ENCODE data around the gene SERF2.
"Not testable (repeated sequence)": the region's sequence is repeated elsewhere in the genome, so short reads cannot be mapped to it uniquely, and the experiment has no call there.

Gene SERF2

DNA sequence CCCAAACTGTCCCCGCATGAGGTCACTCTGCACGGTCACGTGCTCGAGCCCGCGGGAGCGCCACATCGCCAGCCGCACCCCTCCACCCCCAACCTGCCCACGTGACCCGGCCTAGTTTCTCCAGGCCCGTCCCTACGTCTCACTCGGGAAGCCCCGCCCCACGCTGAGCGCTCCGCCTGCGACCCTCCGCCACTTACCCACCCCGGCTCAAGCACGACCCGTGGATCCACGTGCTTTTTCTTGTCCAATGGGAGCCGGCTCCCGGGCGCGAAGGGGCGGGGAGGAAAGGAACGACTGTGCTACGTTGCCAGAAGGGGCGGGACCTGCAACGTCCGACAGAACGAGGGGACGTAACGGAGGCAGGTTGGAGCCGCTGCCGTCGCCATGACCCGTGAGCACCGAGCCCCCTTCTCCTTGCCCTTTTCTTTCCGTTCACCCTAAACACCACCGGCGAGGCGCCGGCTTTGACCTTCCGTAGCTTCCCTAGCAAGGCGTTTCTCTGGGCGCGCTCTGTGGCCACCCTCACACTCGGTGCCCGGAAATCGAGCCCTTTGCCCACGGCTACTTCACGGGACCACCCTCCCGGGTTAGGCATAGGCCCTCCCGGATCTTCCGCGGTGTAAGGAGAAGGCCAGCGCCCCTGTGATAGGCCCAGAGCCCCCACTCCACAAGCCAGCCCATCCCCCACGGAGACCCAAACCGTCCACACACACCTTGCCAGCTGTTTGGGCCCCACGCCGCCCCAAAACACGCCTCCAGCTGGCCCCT is at the start of gene SERF2:
Gene SERF2, plus strand, starts transcription at position 328 of the 768 bp plus-strand sequence. Its CDS starts 57 bp downstream, at position 385.
- DNase-seq (ENCODE audit: low read depth): peak; percentile 99
- peak within 1 kb of the TSS; percentile 99 for H3K4me3 ChIP-seq (ENCODE audit: low read depth, low read length)

- peak within 1 kb of the TSS; percentile 78 for H3K4me3 ChIP-seq (ENCODE audit: low read depth, low read length)
- DNase-seq (ENCODE audit: low read depth): peak; percentile 69
Observed at GRCh38 chr15:43746245-43746902, 45.7 kb upstream of the SERF2 start, which contains the start of gene PDIA3. Gene PDIA3, plus strand, starts transcription at chr15:43746438. Its CDS starts 102 bp downstream, at chr15:43746540.

- peak overlapping the region; percentile 78 for H3K4me3 ChIP-seq (ENCODE audit: low read depth, low read length)
- not testable (repeated sequence) for DNase-seq (ENCODE audit: low read depth)
Observed at GRCh38 chr15:43746903-43747309, 45.2 kb upstream of the SERF2 start.

GRCh38 chr15:43748376-43748775 is 43.7 kb upstream of the SERF2 start:
- peak overlapping the region; percentile 78 for H3K4me3 ChIP-seq (ENCODE audit: low read depth, low read length)
- DNase-seq (ENCODE audit: low read depth): no peak

- no peak overlapping the region for H3K4me3 ChIP-seq (ENCODE audit: low read depth, low read length)
- DNase-seq (ENCODE audit: low read depth): no peak
Observed at GRCh38 chr15:43749690-43750345, 42.3 kb upstream of the SERF2 start.

DNA sequence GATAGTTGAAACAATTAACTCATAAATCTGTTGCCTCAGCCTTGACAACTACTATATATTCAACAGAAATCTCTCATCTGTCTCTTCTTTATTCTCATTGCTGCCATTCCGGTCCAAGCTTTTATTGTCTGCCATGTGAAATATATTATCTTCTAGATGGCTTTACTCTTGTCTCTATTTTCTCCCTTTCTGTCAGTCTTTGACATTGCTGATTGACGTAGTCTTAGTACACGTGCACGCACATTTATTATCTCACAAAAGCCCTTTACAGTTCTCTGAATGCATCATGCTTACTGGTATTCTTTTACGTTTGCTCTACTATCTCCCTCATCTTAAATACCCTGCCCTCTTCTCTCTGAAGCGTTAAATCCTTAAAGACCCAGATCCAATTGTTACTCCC is 40.2 kb upstream of the SERF2 start:
- no peak overlapping the region for H3K4me3 ChIP-seq (ENCODE audit: low read depth, low read length)
- no peak for DNase-seq (ENCODE audit: low read depth)

- H3K4me3 ChIP-seq (ENCODE audit: low read depth, low read length): no peak overlapping the region
- no peak for DNase-seq (ENCODE audit: low read depth)
Observed at GRCh38 chr15:43762824-43763223, 29.3 kb upstream of the SERF2 start.

DNA sequence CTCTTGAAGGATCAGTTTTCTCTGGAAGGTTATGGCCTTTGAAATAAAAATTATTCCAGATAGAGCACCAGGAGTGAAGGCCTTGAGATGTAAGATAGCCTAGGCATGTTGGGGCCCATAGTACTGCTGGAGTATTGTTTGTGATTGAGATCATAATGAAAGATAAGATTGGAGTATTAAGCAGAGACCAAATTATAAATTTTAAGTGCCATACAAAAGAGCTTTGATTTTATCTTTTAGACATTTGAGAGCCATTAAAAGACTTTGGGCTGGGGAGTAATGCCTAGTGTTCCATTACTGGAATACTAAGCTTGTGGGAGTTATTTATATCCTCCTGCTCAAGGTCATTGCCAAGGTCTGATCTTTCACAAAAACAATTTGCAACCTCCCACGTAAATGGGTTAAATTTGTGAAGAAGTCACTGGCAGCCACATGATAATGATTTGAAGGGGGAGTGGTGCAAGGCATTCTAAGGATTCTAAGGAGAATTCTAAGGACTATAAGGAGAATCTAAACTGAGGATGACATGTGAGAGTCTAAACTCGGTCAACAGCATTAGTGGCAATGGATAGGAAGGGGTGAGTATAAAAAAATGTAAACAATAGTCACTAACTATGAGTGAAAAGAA is 28.2 kb upstream of the SERF2 start:
- no peak overlapping the region for H3K4me3 ChIP-seq (ENCODE audit: low read depth, low read length)
- no peak for DNase-seq (ENCODE audit: low read depth)

- H3K4me3 ChIP-seq (ENCODE audit: low read depth, low read length): no peak overlapping the region
- no peak for DNase-seq (ENCODE audit: low read depth)
Observed at GRCh38 chr15:43769584-43770228, 22.4 kb upstream of the SERF2 start.

DNA sequence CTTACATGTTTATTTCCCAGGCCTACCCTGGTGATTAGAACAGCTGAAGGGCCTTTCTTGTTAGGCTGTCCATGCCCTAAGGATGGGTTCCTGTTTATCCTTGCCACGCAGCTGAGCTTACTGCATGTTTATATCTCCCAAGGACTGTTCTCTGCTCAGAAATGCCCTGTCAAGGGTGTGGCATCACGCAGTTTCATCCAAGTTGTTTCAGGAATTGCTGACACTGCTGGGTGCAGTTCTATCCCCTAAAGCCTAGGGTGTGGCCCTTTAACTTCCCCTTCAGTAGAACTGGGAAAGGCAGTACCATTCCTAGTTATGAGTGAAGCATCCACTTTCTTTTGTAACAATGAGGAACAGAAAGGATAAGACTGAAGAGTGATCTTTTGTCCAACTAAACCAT is 20.3 kb upstream of the SERF2 start:
- H3K4me3 ChIP-seq (ENCODE audit: low read depth, low read length): no peak overlapping the region
- no peak for DNase-seq (ENCODE audit: low read depth)

- no peak for DNase-seq (ENCODE audit: low read depth)
- no peak overlapping the region for H3K4me3 ChIP-seq (ENCODE audit: low read depth, low read length)
Observed at GRCh38 chr15:43772624-43773023, 19.5 kb upstream of the SERF2 start.

- H3K4me3 ChIP-seq (ENCODE audit: low read depth, low read length): no peak overlapping the region
Observed at GRCh38 chr15:43774062-43774461, 18.1 kb upstream of the SERF2 start.

DNA sequence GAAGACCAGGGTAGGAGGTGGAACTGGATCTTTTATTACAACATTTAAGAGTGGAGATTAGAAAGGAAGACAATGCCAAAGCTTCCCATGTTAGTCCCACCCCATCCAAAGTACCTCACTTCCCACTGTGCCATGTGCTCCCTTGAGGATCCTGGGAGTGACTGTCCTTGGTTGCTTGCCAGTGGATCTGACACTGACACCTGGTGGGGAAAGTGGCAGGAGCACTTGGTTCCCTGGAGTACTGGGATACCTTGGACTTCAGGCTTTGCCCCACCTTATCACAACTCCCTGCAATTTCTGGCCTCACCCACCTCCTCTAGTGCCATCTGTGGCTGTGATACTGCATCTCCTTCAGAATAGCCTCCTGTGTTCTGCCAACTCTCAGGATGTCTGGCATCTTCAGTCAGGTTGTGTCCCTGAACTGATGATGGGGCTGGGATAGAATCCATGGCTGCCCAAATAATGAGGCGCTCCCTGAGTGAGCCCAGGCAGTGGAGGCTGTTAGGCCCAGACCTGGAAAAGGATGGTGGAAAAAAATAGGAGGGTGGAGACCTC is 16.6 kb upstream of the SERF2 start:
- H3K4me3 ChIP-seq (ENCODE audit: low read depth, low read length): no peak overlapping the region
- DNase-seq (ENCODE audit: low read depth): no peak

More at GRCh38 chr15:43774062-43774461, 18.1 kb upstream of the SERF2 start:
- DNase-seq (ENCODE audit: low read depth): no peak

DNA sequence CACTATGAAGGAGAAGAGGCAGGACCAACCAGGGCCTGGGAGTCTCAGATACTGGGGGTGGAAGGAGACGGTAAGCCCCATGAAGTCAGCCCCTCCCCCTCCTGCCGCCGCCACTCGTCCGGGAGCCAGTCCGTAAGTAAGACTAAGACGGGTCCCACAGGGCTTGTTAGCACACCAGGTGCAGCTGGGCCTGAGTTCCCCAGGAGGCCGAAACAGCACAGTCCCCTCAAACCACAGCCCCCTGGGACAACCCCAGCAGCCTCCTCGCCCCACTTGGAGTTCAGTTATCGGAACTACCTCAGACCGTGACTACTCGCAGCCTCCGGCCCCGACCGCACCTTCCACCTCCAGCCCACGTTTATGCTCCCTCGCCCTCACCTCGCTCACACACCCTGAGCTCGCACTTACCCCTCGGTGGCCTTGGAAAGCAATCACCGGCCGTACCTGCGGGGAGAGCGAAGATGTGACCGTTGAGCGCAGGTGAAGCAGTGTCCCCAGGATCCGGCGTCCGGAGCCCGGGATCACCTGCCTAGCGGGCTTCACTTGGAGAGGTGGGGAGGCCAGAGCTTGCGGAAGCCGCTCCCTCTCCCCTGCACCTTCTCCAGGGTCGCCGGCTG is 15.9 kb upstream of the SERF2 start:
- no peak for DNase-seq (ENCODE audit: low read depth)
- H3K4me3 ChIP-seq (ENCODE audit: low read depth, low read length): peak overlapping the region; percentile 56

GRCh38 chr15:43776718-43777266 is 15.3 kb upstream of the SERF2 start, which contains the start of gene ELL3:
Gene ELL3, minus strand, starts transcription at chr15:43776966. Its CDS starts 65 bp downstream, at chr15:43776901.
- H3K4me3 ChIP-seq (ENCODE audit: low read depth, low read length): peak within 1 kb of the TSS; percentile 56
- no peak for DNase-seq (ENCODE audit: low read depth)

DNA sequence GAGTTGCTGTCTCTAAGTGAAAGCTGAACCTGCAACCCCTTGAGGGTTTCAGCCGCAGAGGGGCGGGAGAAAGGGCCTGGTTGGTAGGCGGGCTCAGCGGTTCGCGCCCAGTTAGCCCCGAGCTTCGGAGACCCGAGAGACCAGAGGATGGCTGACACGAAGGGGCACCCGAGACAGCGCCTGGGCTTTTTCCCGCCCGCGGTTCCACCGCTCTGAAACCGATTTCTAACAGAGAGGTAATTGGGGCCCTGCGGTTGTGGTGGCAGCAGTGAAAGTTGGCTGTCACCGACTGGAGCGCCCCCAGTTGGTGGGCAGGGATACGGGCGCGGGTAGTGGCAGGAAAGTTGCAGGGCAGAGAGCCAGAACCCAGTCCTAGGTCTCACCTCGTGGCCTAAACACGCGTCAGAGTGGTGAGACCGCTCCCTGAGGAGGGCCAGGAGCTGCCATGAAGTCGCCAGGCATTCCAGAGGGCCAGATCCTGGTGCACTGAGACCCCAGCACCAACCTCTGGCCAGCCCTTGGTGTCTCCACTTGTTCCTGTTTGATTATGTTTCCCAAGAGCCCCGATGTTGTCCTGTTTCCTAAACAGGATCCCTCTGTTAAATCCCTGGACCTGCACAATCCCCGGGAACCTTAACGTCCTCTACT is 14.7 kb upstream of the SERF2 start:
- no peak for DNase-seq (ENCODE audit: low read depth)
- peak overlapping the region; percentile 56 for H3K4me3 ChIP-seq (ENCODE audit: low read depth, low read length)

DNA sequence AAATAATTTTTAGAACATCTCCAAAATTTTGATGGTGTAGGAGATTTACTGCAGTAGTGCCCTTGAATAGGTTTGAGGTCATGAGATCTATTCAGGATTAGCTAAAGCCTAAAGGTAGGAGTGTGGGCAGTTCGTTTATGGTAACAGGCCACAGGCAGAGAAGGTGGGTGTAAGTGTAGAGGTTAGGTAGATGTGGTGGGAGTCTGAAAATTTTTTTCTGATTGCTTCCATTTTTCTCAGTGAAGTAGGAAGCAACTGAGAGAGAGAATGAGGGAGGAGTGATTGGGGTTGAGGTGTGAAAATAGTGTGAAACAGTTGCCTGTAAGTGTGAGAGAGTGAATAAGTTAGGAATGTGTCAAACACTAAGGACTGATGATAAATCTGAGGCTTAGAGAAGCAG is 13.1 kb upstream of the SERF2 start:
- no peak for DNase-seq (ENCODE audit: low read depth)
- no peak overlapping the region for H3K4me3 ChIP-seq (ENCODE audit: low read depth, low read length)

DNA sequence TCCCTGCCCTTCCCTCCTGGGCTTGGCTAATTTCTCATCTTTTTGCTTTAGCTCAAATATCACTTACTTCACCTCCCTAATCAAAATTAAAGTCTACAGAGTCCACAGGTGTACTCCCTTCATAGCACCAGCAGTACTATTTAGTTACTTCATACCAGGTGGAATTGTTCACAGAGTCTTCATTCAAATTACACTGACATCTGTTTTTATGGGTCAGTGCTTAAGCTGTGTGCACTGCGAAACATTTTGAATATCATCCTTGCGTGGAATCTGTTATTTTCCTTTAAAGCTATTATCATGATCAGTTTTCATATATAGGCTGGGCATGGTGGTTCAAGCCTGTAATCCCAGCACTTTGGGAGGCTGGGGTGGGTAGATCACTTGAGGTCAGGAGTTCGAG is 2.7 kb upstream of the SERF2 start:
- no peak overlapping the region for H3K4me3 ChIP-seq (ENCODE audit: low read depth, low read length)
- no peak for DNase-seq (ENCODE audit: low read depth)
